Measurements from ENCODE around the gene PVALEF.

Gene PVALEF

GRCh38 chr17:81194225-81194760 is 29.0 kb downstream of the PVALEF start:
- DNase-seq (ENCODE audit: extremely low spot score, insufficient read length, low read depth) (no peak), FAIRE-seq (no peak)

- no peak for FAIRE-seq
Observed at GRCh38 chr17:81194941-81195901, 29.9 kb downstream of the PVALEF start.

GRCh38 chr17:81195941-81196495 is 30.7 kb downstream of the PVALEF start:
- DNase-seq (ENCODE audit: extremely low spot score, insufficient read length, low read depth) = no peak
- FAIRE-seq = no peak

More at GRCh38 chr17:81194941-81195901, 29.9 kb downstream of the PVALEF start:
- no peak for DNase-seq (ENCODE audit: extremely low spot score, insufficient read length, low read depth)

- FAIRE-seq = no peak
- DNase-seq (ENCODE audit: extremely low spot score, insufficient read length, low read depth) = no peak
Observed at GRCh38 chr17:81196505-81197408, 31.4 kb downstream of the PVALEF start.

GRCh38 chr17:81197409-81197795 is 32.1 kb downstream of the PVALEF start:
- FAIRE-seq = no peak
- DNase-seq (ENCODE audit: extremely low spot score, insufficient read length, low read depth) = no peak

GRCh38 chr17:81197831-81198490 is 32.7 kb downstream of the PVALEF start:
- DNase-seq (ENCODE audit: extremely low spot score, insufficient read length, low read depth) (no peak), FAIRE-seq (no peak)

- FAIRE-seq (no peak), DNase-seq (ENCODE audit: extremely low spot score, insufficient read length, low read depth) (no peak)
Observed at GRCh38 chr17:81198826-81199481, 33.6 kb downstream of the PVALEF start.

GRCh38 chr17:81199482-81199830 is 34.1 kb downstream of the PVALEF start:
- no peak for FAIRE-seq
- DNase-seq (ENCODE audit: extremely low spot score, insufficient read length, low read depth) = no peak

- DNase-seq (ENCODE audit: extremely low spot score, insufficient read length, low read depth) (no peak), FAIRE-seq (no peak)
Observed at GRCh38 chr17:81200201-81200600, 34.9 kb downstream of the PVALEF start.

- FAIRE-seq (peak; percentile 46), DNase-seq (ENCODE audit: extremely low spot score, insufficient read length, low read depth) (peak; percentile 36)
Observed at GRCh38 chr17:81200695-81201580, 35.6 kb downstream of the PVALEF start.

GRCh38 chr17:81202318-81202717 is 37.0 kb downstream of the PVALEF start:
- FAIRE-seq (no peak), DNase-seq (ENCODE audit: extremely low spot score, insufficient read length, low read depth) (no peak)

GRCh38 chr17:81203136-81203535 is 37.8 kb downstream of the PVALEF start:
- FAIRE-seq (no peak), DNase-seq (ENCODE audit: extremely low spot score, insufficient read length, low read depth) (no peak)

GRCh38 chr17:81204578-81204977 is 39.3 kb downstream of the PVALEF start:
- DNase-seq (ENCODE audit: extremely low spot score, insufficient read length, low read depth) (no peak), FAIRE-seq (no peak)

GRCh38 chr17:81206166-81206565 is 40.9 kb downstream of the PVALEF start:
- DNase-seq (ENCODE audit: extremely low spot score, insufficient read length, low read depth) (no peak), FAIRE-seq (no peak)

- FAIRE-seq = no peak
- no peak for DNase-seq (ENCODE audit: extremely low spot score, insufficient read length, low read depth)
Observed at GRCh38 chr17:81206657-81207056, 41.4 kb downstream of the PVALEF start.

- DNase-seq (ENCODE audit: extremely low spot score, insufficient read length, low read depth) (no peak), FAIRE-seq (peak; percentile 26)
Observed at GRCh38 chr17:81207610-81208581, 42.6 kb downstream of the PVALEF start.

- FAIRE-seq = no peak
- no peak for DNase-seq (ENCODE audit: extremely low spot score, insufficient read length, low read depth)
Observed at GRCh38 chr17:81208651-81209050, 43.3 kb downstream of the PVALEF start.

Measured in GM18507 (cell line).